Measurements from ENCODE around the gene XIAP. TPM values are rescaled to one million over a fixed set of nuclear protein-coding genes. Genes with fewer than 3 reads are reported as not detected.

Gene XIAP
- total RNA-seq, 1 donor from 2014 or later = 53.1 TPM

- H3K36me3 Mint-ChIP-seq (ENCODE audit: low read depth, unreplicated experiment) = no peaks in the 10 kb centered on the region
- Histone ChIP-seq H3K79me2 (ENCODE audit: insufficient read depth, low read length) (peaks cover 68% of the 10 kb centered on the region), H3K4me2 (ENCODE audit: low read length) (peak overlapping the region; percentile 88), H3K4me1 (ENCODE audit: insufficient read depth, low read length) (no peaks in the 10 kb centered on the region), H3K9me3 (ENCODE audit: insufficient read depth, low read depth, low read length) (no peaks in the 10 kb centered on the region), H3K27me3 (ENCODE audit: insufficient read depth, low read length) (no peaks in the 10 kb centered on the region), H3K36me3 (ENCODE audit: insufficient read depth, low read length) (no peaks in the 10 kb centered on the region), H3K27ac (ENCODE audit: low read depth, low read length) (peak overlapping the region; percentile 98), H2AFZ (ENCODE audit: low read depth, low read length) (no peak overlapping the region), H3K4me3 (ENCODE audit: insufficient read depth, low read depth, low read length) (peak overlapping the region; percentile 76), H4K20me1 (ENCODE audit: insufficient read depth, low read length) (peaks cover 35% of the 10 kb centered on the region), H3K9ac (ENCODE audit: low read length) (peak overlapping the region; percentile 100)
- FAIRE-seq = peak; percentile 85
- DNase-seq (ENCODE audit: low read depth) = peak; percentile 92
- H3K4me3 Mint-ChIP-seq (ENCODE audit: unreplicated experiment) = peak overlapping the region; percentile 97
- no peaks in the 10 kb centered on the region for H3K9me3 Mint-ChIP-seq (ENCODE audit: unreplicated experiment)
- H3K27me3 Mint-ChIP-seq (ENCODE audit: low read depth, unreplicated experiment) = no peaks in the 10 kb centered on the region
- peaks cover 6% of the 10 kb centered on the region for H3K4me1 Mint-ChIP-seq (ENCODE audit: low read depth, unreplicated experiment)
- TF ChIP-seq CTCF (IDR thresholded peaks at IDR 0.05; ENCODE audit: insufficient read depth, low read depth, low read length) = no peak
- TF ChIP-seq EZH2 (IDR thresholded peaks at IDR 0.05; ENCODE audit: insufficient read depth, low read length) = no peak
- peak overlapping the region; percentile 99 for H3K27ac Mint-ChIP-seq (ENCODE audit: unreplicated experiment)
These were observed 103.0 kb downstream of the XIAP start for GRCh38 chrX:123962794-123963373.

Other genes with a start within 250 kb of the XIAP start
- gene THOC2, start 127.0 kb upstream of the XIAP start, total RNA-seq = 64.8 and 68.6 TPM in 2 replicates
- 51.2 and 51.5 TPM in 2 replicates for gene STAG2, start 101.7 kb downstream of the XIAP start, total RNA-seq

Measured in astrocyte (in vitro differentiated cells and primary cell).